Hepatocyte (in vitro differentiated cells): ENCODE data around the gene SVBP. TPM values are rescaled to one million over a fixed set of nuclear protein-coding genes. Genes with fewer than 3 reads are reported as not detected.

Experiments
- DNase-seq: peaks from one replicate; pipeline ENCODE4 v3.0.0-alpha.2; 2016; ENCODE audit warnings: low spot score
- H2AFZ ChIP-seq: fragments of 200-600 bp; sonication (generic); 2 replicates; pipeline ENCODE4 v1.6.0; 2016; ENCODE audit warnings: antibody characterized with exemption, mild to moderate bottlenecking
- H3K27ac ChIP-seq: fragments of 200-600 bp; sonication (generic); 2 replicates; pipeline ENCODE4 v1.5.1; 2016; ENCODE audit warnings: mild to moderate bottlenecking
- H3K27me3 ChIP-seq: fragments of 200-600 bp; sonication (generic); 2 replicates; pipeline ENCODE4 v1.6.1; 2016
- H3K36me3 ChIP-seq: fragments of 200-600 bp; sonication (generic); replicated peaks from 2 replicates; pipeline ENCODE4 v1.5.1; 2016; ENCODE audit warnings: low read depth; ENCODE audit not compliant: insufficient read depth
- H3K4me1 ChIP-seq: fragments of 200-600 bp; sonication (generic); 2 replicates; pipeline ENCODE4 v1.5.1; 2016; ENCODE audit warnings: mild to moderate bottlenecking, moderate library complexity; ENCODE audit not compliant: insufficient read depth
- H3K4me2 ChIP-seq: fragments of 200-600 bp; sonication (generic); 2 replicates; pipeline ENCODE4 v1.6.0; 2016
- H3K4me3 ChIP-seq: fragments of 200-600 bp; sonication (generic); 2 replicates; pipeline ENCODE4 v1.5.1; 2016; ENCODE audit warnings: mild to moderate bottlenecking
- H3K79me2 ChIP-seq: fragments of 200-600 bp; sonication (generic); 2 replicates; pipeline ENCODE4 v1.6.0; 2017; ENCODE audit warnings: mild to moderate bottlenecking
- H3K9me2 ChIP-seq: fragments of 200-600 bp; sonication (generic); replicated peaks from 2 replicates; pipeline ENCODE4 v1.6.0; 2017; ENCODE audit warnings: mild to moderate bottlenecking; ENCODE audit not compliant: insufficient read depth
- H3K9me3 ChIP-seq: fragments of 200-600 bp; sonication (generic); 2 replicates; pipeline ENCODE4 v1.5.1; 2016; ENCODE audit warnings: low read depth, mild to moderate bottlenecking
- H4K20me1 ChIP-seq: fragments of 200-600 bp; sonication (generic); 2 replicates; pipeline ENCODE4 v1.6.0; 2016; ENCODE audit warnings: mild to moderate bottlenecking; ENCODE audit not compliant: insufficient read depth, poor library complexity, severe bottlenecking
- CTCF ChIP-seq: fragments of 200-600 bp; sonication (generic); IDR thresholded peaks from 2 replicates; pipeline ENCODE4 v1.5.1; 2016; ENCODE audit warnings: antibody characterized with exemption, mild to moderate bottlenecking; ENCODE audit not compliant: poor library complexity
- EZH2 ChIP-seq: fragments of 200-600 bp; sonication (generic); IDR thresholded peaks from 2 replicates; pipeline ENCODE4 v1.6.1; 2016; ENCODE audit warnings: antibody characterized with exemption, mild to moderate bottlenecking, borderline replicate concordance
- EZH2phosphoT487 ChIP-seq: fragments of 200-600 bp; sonication (generic); IDR thresholded peaks from one replicate; pipeline ENCODE4 v1.6.1; 2018; ENCODE audit warnings: antibody characterized with exemption, mild to moderate bottlenecking, low read depth, moderate library complexity; ENCODE audit not compliant: unreplicated experiment, severe bottlenecking
- WGBS: methylation state at CpG from one replicate; pipeline ENCODE4 v1.1.6; 2016; ENCODE audit warnings: low lambda C conversion rate; ENCODE audit errors: missing lambda C conversion rate; 5-methylcytosine and 5-hydroxymethylcytosine counted together
- polyA plus RNA-seq: library from polyadenylated mRNA; unstranded; fragments of >200 nt; fragmentation: Nextera tagmentation; extraction: Ambion mirVana; gene quantifications from 2 replicates; pipeline ENCODE4 v1.2.1, GENCODE V29; 2016
- total RNA-seq: library from RNA; depleted of rRNA; stranded (reverse); fragments of >200 nt; gene quantifications from 2 replicates; pipeline ENCODE4 v1.2.3, GENCODE V29; 2014

Gene SVBP
- total and polyA plus RNA-seq, 2 experiments from 2014 or later = 49.6 to 56.8 TPM

- no peaks in the 10 kb centered on the region for H3K4me1 ChIP-seq
- 95% methylated on average over 3 of the region's 3 CpGs for WGBS
- peaks cover under 1% of the 10 kb centered on the region for H4K20me1 ChIP-seq
- no peaks in the 10 kb centered on the region for H3K27me3 ChIP-seq
- H3K9me3 ChIP-seq = no peaks in the 10 kb centered on the region
- no peak overlapping the region for H3K4me3 ChIP-seq
- DNase-seq = no peak
- no peak overlapping the region for H2AFZ ChIP-seq
- TF ChIP-seq CTCF = no peak
- TF ChIP-seq EZH2phosphoT487 = no peak
- H3K4me2 ChIP-seq = no peak overlapping the region
- H3K27ac ChIP-seq = no peak overlapping the region
- H3K79me2 ChIP-seq = peaks cover 23% of the 10 kb centered on the region
- no peaks in the 10 kb centered on the region for H3K9me2 ChIP-seq
- no peaks in the 10 kb centered on the region for H3K36me3 ChIP-seq
These were observed 58.6 kb downstream of the SVBP start for GRCh38 chr1:42758641-42759040.

GRCh38 chr1:42757892-42758275 lies 59.3 kb downstream of the SVBP start:
- Histone ChIP-seq H3K27ac (no peak overlapping the region), H3K4me2 (no peak overlapping the region), H3K4me1 (no peaks in the 10 kb centered on the region), H3K9me3 (no peaks in the 10 kb centered on the region), H3K27me3 (no peaks in the 10 kb centered on the region), H3K36me3 (no peaks in the 10 kb centered on the region), H2AFZ (no peak overlapping the region), H4K20me1 (no peaks in the 10 kb centered on the region), H3K9me2 (no peaks in the 10 kb centered on the region), H3K79me2 (peaks cover 16% of the 10 kb centered on the region), H3K4me3 (no peak overlapping the region)
- TF ChIP-seq CTCF (no peak), EZH2phosphoT487 (no peak), EZH2 (no peak)
- no peak for DNase-seq

Other genes with a start within 250 kb of the SVBP start
- gene PPIH, start 159.0 kb downstream of the SVBP start, total RNA-seq = 35.6 and 36.4 TPM in 2 replicates
- gene PPIH, start 159.0 kb downstream of the SVBP start, polyA plus RNA-seq = 26.1 and 30.7 TPM in 2 replicates
- gene YBX1, start 135.0 kb downstream of the SVBP start, total RNA-seq = 418 and 428 TPM in 2 replicates
- 177 and 183 TPM in 2 replicates for gene YBX1, start 135.0 kb downstream of the SVBP start, polyA plus RNA-seq
- gene CLDN19, start 77.2 kb downstream of the SVBP start, total RNA-seq = 2.5 and 6.9 TPM in 2 replicates
- 3.8 and 4.5 TPM in 2 replicates for gene CLDN19, start 77.2 kb downstream of the SVBP start, polyA plus RNA-seq
- 94.6 and 102 TPM in 2 replicates for gene P3H1, start 50.4 kb downstream of the SVBP start, total RNA-seq
- gene P3H1, start 50.4 kb downstream of the SVBP start, polyA plus RNA-seq = 192 and 201 TPM in 2 replicates
- gene C1orf50, start 50.1 kb downstream of the SVBP start, total RNA-seq = 5.7 and 12.6 TPM in 2 replicates
- gene C1orf50, start 50.1 kb downstream of the SVBP start, polyA plus RNA-seq = 11.9 and 15.2 TPM in 2 replicates
- gene TMEM269, start 32.4 kb downstream of the SVBP start, total RNA-seq = 0.32 and 0.40 TPM in 2 replicates
- 0.12 TPM in 1 of 2 replicates, not detected in the other for gene TMEM269, start 32.4 kb downstream of the SVBP start, polyA plus RNA-seq
- gene ERMAP, start 275 bp downstream of the SVBP start, total RNA-seq = 17.5 and 20.4 TPM in 2 replicates
- gene ERMAP, start 275 bp downstream of the SVBP start, polyA plus RNA-seq = 6.2 and 6.5 TPM in 2 replicates
- 8.6 and 13.2 TPM in 2 replicates for gene ZNF691, start 29.2 kb upstream of the SVBP start, total RNA-seq
- gene ZNF691, start 29.2 kb upstream of the SVBP start, polyA plus RNA-seq = 6.9 and 8.7 TPM in 2 replicates
- 271 and 301 TPM in 2 replicates for gene SLC2A1, start 141.5 kb upstream of the SVBP start, total RNA-seq
- gene SLC2A1, start 141.5 kb upstream of the SVBP start, polyA plus RNA-seq = 271 and 314 TPM in 2 replicates